Panc1 (cell line): ENCODE results near the gene CCSAP.

Source experiments
- CTCF ChIP-seq: fragments of 450-650 bp; IDR thresholded peaks from 2 replicates; pipeline ENCODE4 v1.5.1; 2017; ENCODE audit warnings: mild to moderate bottlenecking
- POLR2AphosphoS5 ChIP-seq: IDR thresholded peaks from 2 replicates; pipeline ENCODE4 v1.6.1; 2012; ENCODE audit warnings: mild to moderate bottlenecking, low read depth, low read length, moderate library complexity

GRCh38 chr1:229376521-229376920 is 33.7 kb upstream of the CCSAP start:
- no peak for TF ChIP-seq CTCF
- TF ChIP-seq POLR2AphosphoS5, result no peak
